Endothelial cell of umbilical vein (primary cell): ENCODE data around the gene PEG3. TPM values are rescaled to one million over a fixed set of nuclear protein-coding genes. Genes with fewer than 3 reads are reported as not detected.

Experiments
- BruUV-seq: library from RNA; stranded (reverse); fragments of 400-500 nt; replicated peaks from 2 replicates; lab custom pipeline; 2021; lab: Mats Ljungman, UMichigan
- CTCF ChIA-PET: fragments of 300-600, 350-600 bp; sonication (Branson Sonifier 250); formaldehyde crosslinking; loops from one replicate; lab custom pipeline; 2021; ENCODE audit warnings: antibody characterized with exemption, inconsistent platforms; lab: Charles Lee
- POLR2A ChIA-PET: fragments of 300-600, 350-600 bp; sonication (Branson Sonifier 250); formaldehyde crosslinking; loops from one replicate; lab custom pipeline; 2021; ENCODE audit warnings: antibody characterized with exemption, inconsistent platforms; lab: Charles Lee
- DNase-seq: peaks from one replicate; pipeline ENCODE4 v3.0.0-alpha.2; 2011; ENCODE audit warnings: low read depth, low spot score
- FAIRE-seq: peaks from 2 replicates; lab custom pipeline; 2011; peaks lifted over from hg19 to GRCh38; lab: Jason Lieb, UNC
- H2AFZ ChIP-seq: 2 replicates; pipeline ENCODE4 v1.6.0; 2012; ENCODE audit warnings: low read depth, low read length, control low read depth, inconsistent platforms
- H3K27ac ChIP-seq: 2 replicates; pipeline ENCODE4 v1.5.1; 2011; ENCODE audit warnings: low read depth, mild to moderate bottlenecking, control low read depth, low read length, moderate library complexity; ENCODE audit not compliant: insufficient read depth
- H3K27me3 ChIP-seq, 2 experiments: 2 replicates each; pipeline versions ENCODE4 v1.6.0 to v1.6.1; 2011; ENCODE audit warnings: low read length in 2 of 2, mixed read lengths in 1 of 2; ENCODE audit not compliant: control insufficient read depth in 2 of 2, insufficient read depth in 2 of 2
- H3K36me3 ChIP-seq, 2 experiments: 2 replicates in 1 of 2; 3 replicates in 1 of 2; pipeline ENCODE4 v1.5.1; 2011; ENCODE audit warnings: low read length in 2 of 2, mild to moderate bottlenecking in 1 of 2, moderate library complexity in 1 of 2; ENCODE audit not compliant: control insufficient read depth in 2 of 2, insufficient read depth in 2 of 2; ENCODE audit errors: extremely low read depth in 1 of 2
- H3K4me1 ChIP-seq: 3 replicates; pipeline ENCODE4 v1.5.1; 2011; ENCODE audit warnings: mild to moderate bottlenecking, low read length; ENCODE audit not compliant: control insufficient read depth, insufficient read depth; ENCODE audit errors: extremely low read depth
- H3K4me2 ChIP-seq: 2 replicates; pipeline ENCODE4 v1.6.1; 2011; ENCODE audit warnings: low read length, control low read depth, mixed read lengths; ENCODE audit not compliant: insufficient read depth
- H3K4me3 ChIP-seq, 3 experiments: fragments of 200-600 bp in 1 of 3; sonication (generic), shearing (Covaris generic) in 1 of 3; replicated peaks in 1 of 3; 2 replicates each; pipeline ENCODE4 v1.5.1; 2011 to 2016; ENCODE audit warnings: control low read depth in 3 of 3, low read length in 3 of 3, mild to moderate bottlenecking in 2 of 3, inconsistent platforms in 1 of 3, low read depth in 1 of 3, moderate library complexity in 1 of 3; ENCODE audit not compliant: insufficient read depth in 1 of 3
- H3K79me2 ChIP-seq: 2 replicates; pipeline ENCODE4 v1.6.0; 2012; ENCODE audit warnings: low read length, inconsistent platforms; ENCODE audit not compliant: control insufficient read depth, insufficient read depth
- H3K9ac ChIP-seq: replicated peaks from 2 replicates; pipeline ENCODE3; 2011; ENCODE audit warnings: low read length, control low read depth; ENCODE audit not compliant: insufficient read depth; ENCODE audit errors: extremely low read depth
- H3K9me1 ChIP-seq: replicated peaks from 3 replicates; pipeline ENCODE4 v1.6.0; 2011; ENCODE audit warnings: mild to moderate bottlenecking, low read length; ENCODE audit not compliant: control insufficient read depth, insufficient read depth; ENCODE audit errors: extremely low read depth
- H3K9me3 ChIP-seq: replicated peaks from 2 replicates; pipeline ENCODE4 v1.5.1; 2012; ENCODE audit warnings: low read length, inconsistent platforms; ENCODE audit not compliant: control insufficient read depth, insufficient read depth
- H4K20me1 ChIP-seq: replicated peaks from 2 replicates; pipeline ENCODE3; 2011; ENCODE audit warnings: mild to moderate bottlenecking, low read length; ENCODE audit not compliant: control insufficient read depth, insufficient read depth; ENCODE audit errors: extremely low read depth
- CTCF ChIP-seq, 2 donors: IDR thresholded peaks; 1 replicate in 1 of 2; 2 replicates in 1 of 2; pipeline ENCODE4 v1.5.1; 2011; ENCODE audit warnings: low read length in 2 of 2, mild to moderate bottlenecking in 2 of 2, moderate library complexity in 2 of 2, control low read depth in 1 of 2, inconsistent platforms in 1 of 2, low read depth in 1 of 2; ENCODE audit not compliant: insufficient read depth in 1 of 2; ENCODE audit errors: extremely low read depth in 1 of 2
- EZH2 ChIP-seq: IDR thresholded peaks from 2 replicates; pipeline ENCODE4 v1.6.1; 2012; ENCODE audit warnings: borderline replicate concordance, low read depth, mild to moderate bottlenecking, moderate library complexity, low read length, inconsistent platforms; ENCODE audit not compliant: severe bottlenecking
- FOS ChIP-seq: IDR thresholded peaks from 2 replicates; pipeline ENCODE4 v1.6.1; 2011; ENCODE audit warnings: mild to moderate bottlenecking, low read length, moderate library complexity, borderline replicate concordance; ENCODE audit not compliant: insufficient read depth
- GATA2 ChIP-seq: IDR thresholded peaks from 2 replicates; pipeline ENCODE4 v1.7.0; 2011; ENCODE audit warnings: low read depth, mild to moderate bottlenecking, moderate library complexity, mixed read lengths, low read length; ENCODE audit not compliant: insufficient read length, insufficient read depth
- JUN ChIP-seq: IDR thresholded peaks from 2 replicates; pipeline ENCODE4 v1.6.1; 2011; ENCODE audit warnings: borderline replicate concordance, low read depth; ENCODE audit not compliant: insufficient read length, insufficient read depth
- MAX ChIP-seq: IDR thresholded peaks from 2 replicates; pipeline ENCODE4 v1.6.1; 2011; ENCODE audit not compliant: insufficient read depth, insufficient read length
- MYC ChIP-seq: IDR thresholded peaks from one replicate; pipeline ENCODE4 v1.6.1; 2011; ENCODE audit warnings: mild to moderate bottlenecking, low read depth, low read length
- POLR2A ChIP-seq: IDR thresholded peaks from 2 replicates; pipeline ENCODE4 v1.6.1; 2012; ENCODE audit warnings: low read depth, mild to moderate bottlenecking, control low read depth, low read length
- POLR2AphosphoS5 ChIP-seq: IDR thresholded peaks from 2 replicates; pipeline ENCODE4 v1.6.1; 2012; ENCODE audit warnings: low read depth, mild to moderate bottlenecking, control low read depth, low read length, moderate library complexity; ENCODE audit not compliant: insufficient read depth
- dilution Hi-C: fragments of 300-500 bp; cut with MboI; formaldehyde crosslinking; loops from one replicate; pipeline ENCODE4 v1.15.0; 2019; ENCODE audit warnings: low sequenced_read_pairs; ENCODE audit not compliant: extremely low pct_ligation_motif_present
- intact Hi-C: fragments of 100-400 bp; cut with micrococcal nuclease; formaldehyde crosslinking; loops from one replicate; pipeline ENCODE4 v1.10.0; 2022
- polyA plus RNA-seq, 4 experiments: library from polyadenylated mRNA; depleted of rRNA in 3 of 4; stranded (reverse) in 3 of 4; unstranded in 1 of 4; fragments of >200 nt; gene quantifications; 2 replicates each; pipeline versions ENCODE4 v1.2.1 to v1.2.3, GENCODE V29; 2011 to 2012; ENCODE audit warnings: missing spikeins in 1 of 4
- total RNA-seq: library from RNA; stranded (reverse); gene quantifications from 2 replicates; pipeline ENCODE4 v1.2.3, GENCODE V29; 2021

PEG3 gene
- total and polyA plus RNA-seq, 2 donors (not counting 3 experiments of a cell fraction or from before 2014, with no cell fraction given): 0.27 TPM; not detected in 1

- H4K20me1 ChIP-seq: no peaks in the 10 kb centered on the region
- ChIA-PET POLR2A (no interaction called here), CTCF (no interaction called here)
- no peaks in the 10 kb centered on the region for H3K9me1 ChIP-seq
- H3K27me3 ChIP-seq: no peaks in the 10 kb centered on the region
- H2AFZ ChIP-seq: no peak overlapping the region
- FAIRE-seq (no peak), DNase-seq (no peak)
- H3K9ac ChIP-seq: no peak overlapping the region
- H3K9me3 ChIP-seq: peaks cover 2% of the 10 kb centered on the region
- H3K4me2 ChIP-seq: no peak overlapping the region
- no peaks in the 10 kb centered on the region for H3K36me3 ChIP-seq
- intact Hi-C loops (no loop called here), dilution Hi-C loops (no loop called here)
- BruUV-seq: no TSS peak
- no peaks in the 10 kb centered on the region for H3K79me2 ChIP-seq
- H3K4me1 ChIP-seq: no peaks in the 10 kb centered on the region
- H3K27ac ChIP-seq: no peak overlapping the region
- TF ChIP-seq GATA2 (no peak), CTCF (IDR thresholded peaks at IDR 0.05; ENCODE audit: extremely low read depth in 1 of 2, insufficient read depth in 1 of 2, low read depth in 1 of 2, low read length in 2 of 2) (no peak), FOS (no peak), JUN (no peak), POLR2AphosphoS5 (no peak), POLR2A (no peak), EZH2 (no peak), MYC (no peak), MAX (no peak)
- no peak overlapping the region for H3K4me3 ChIP-seq
These were observed 7.6 kb upstream of the PEG3 start for GRCh38 chr19:56848166-56848565.
